Body of pancreas (tissue), 4 donors: ENCODE measurements around the gene CAPRIN2.

Experiments used
- POLR2A ChIP-seq, 3 donors: fragments of 450-650 bp; IDR thresholded peaks; one replicate each; pipeline ENCODE4 v1.6.1; 2016; ENCODE audit warnings: antibody characterized with exemption in 3 of 3, mild to moderate bottlenecking in 2 of 3
- TF ChIP-seq, protein P1 (sequence below), 7 experiments: fragments of 450-650 bp in 4 of 7; fragments of 200-600 bp in 3 of 7; sonication (generic) in 3 of 7; IDR thresholded peaks; one replicate each; pipeline ENCODE4 v1.5.1; 2016 to 2019; ENCODE audit warnings: antibody characterized with exemption in 7 of 7

DNA sequence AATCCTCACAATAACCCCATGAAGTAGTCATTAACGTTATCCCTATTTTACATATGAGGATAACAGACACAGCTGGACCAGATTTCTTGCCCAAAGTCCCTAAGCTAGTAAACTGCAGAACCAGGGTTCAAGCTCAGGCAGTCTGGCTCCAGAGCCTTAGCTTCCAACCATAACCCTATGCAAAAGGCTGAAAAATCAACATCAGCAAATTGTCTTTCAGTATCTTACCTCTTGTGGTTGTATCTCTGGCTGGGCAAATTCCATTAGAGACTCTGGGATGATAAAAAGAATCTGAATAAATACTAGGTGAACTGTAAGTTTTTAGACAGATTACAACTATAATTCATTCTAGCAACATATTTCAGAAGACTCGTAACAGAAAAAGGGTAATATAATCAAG lies 24.7 kb downstream of the CAPRIN2 start:
- TF ChIP-seq, protein P1, sequence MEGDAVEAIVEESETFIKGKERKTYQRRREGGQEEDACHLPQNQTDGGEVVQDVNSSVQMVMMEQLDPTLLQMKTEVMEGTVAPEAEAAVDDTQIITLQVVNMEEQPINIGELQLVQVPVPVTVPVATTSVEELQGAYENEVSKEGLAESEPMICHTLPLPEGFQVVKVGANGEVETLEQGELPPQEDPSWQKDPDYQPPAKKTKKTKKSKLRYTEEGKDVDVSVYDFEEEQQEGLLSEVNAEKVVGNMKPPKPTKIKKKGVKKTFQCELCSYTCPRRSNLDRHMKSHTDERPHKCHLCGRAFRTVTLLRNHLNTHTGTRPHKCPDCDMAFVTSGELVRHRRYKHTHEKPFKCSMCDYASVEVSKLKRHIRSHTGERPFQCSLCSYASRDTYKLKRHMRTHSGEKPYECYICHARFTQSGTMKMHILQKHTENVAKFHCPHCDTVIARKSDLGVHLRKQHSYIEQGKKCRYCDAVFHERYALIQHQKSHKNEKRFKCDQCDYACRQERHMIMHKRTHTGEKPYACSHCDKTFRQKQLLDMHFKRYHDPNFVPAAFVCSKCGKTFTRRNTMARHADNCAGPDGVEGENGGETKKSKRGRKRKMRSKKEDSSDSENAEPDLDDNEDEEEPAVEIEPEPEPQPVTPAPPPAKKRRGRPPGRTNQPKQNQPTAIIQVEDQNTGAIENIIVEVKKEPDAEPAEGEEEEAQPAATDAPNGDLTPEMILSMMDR (IDR thresholded peaks at IDR 0.05) = no peak
- no peak for TF ChIP-seq POLR2A (IDR thresholded peaks at IDR 0.05)
